ENCODE data around the gene ZNF575. TPM values are rescaled to one million over a fixed set of nuclear protein-coding genes. Genes with fewer than 3 reads are reported as not detected.
"Not testable (repeated sequence)": the region's sequence is repeated elsewhere in the genome, so short reads cannot be mapped to it uniquely, and the experiment has no call there.

ZNF575 gene
- total and polyA plus RNA-seq, 4 donors = 0.08 to 1.0 (median 0.49) TPM

DNA sequence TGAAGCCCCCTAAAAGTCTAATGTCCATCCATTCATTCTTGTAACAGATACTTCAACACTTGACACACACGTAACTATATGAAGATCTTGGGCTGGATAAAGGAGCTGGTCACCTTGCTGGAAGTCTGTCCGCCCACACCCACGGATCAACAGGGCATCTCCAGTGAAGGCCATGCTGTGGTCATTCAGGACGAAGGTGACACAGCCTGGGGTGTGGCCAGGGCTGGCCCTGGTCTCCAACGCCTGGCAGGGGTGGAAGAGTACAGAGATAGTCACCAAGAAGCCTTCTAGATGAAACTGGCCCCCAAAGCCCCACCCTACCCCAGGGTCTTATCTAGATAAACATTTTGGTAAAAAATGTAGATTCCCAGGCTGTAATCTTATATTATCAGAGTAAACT lies 21.7 kb upstream of the ZNF575 start:
- TF ChIP-seq, protein P1, sequence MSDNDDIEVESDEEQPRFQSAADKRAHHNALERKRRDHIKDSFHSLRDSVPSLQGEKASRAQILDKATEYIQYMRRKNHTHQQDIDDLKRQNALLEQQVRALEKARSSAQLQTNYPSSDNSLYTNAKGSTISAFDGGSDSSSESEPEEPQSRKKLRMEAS (IDR thresholded peaks at IDR 0.05) = no peak
- TF ChIP-seq HNF4G (IDR thresholded peaks at IDR 0.05) (no peak), TAF1 (conservative IDR thresholded peaks at IDR 0.05) (no peak), FOXA1 (IDR thresholded peaks at IDR 0.05) (no peak), RXRA (IDR thresholded peaks at IDR 0.05) (no peak), YY1 (IDR thresholded peaks at IDR 0.05) (no peak)
- TF ChIP-seq, protein P2, sequence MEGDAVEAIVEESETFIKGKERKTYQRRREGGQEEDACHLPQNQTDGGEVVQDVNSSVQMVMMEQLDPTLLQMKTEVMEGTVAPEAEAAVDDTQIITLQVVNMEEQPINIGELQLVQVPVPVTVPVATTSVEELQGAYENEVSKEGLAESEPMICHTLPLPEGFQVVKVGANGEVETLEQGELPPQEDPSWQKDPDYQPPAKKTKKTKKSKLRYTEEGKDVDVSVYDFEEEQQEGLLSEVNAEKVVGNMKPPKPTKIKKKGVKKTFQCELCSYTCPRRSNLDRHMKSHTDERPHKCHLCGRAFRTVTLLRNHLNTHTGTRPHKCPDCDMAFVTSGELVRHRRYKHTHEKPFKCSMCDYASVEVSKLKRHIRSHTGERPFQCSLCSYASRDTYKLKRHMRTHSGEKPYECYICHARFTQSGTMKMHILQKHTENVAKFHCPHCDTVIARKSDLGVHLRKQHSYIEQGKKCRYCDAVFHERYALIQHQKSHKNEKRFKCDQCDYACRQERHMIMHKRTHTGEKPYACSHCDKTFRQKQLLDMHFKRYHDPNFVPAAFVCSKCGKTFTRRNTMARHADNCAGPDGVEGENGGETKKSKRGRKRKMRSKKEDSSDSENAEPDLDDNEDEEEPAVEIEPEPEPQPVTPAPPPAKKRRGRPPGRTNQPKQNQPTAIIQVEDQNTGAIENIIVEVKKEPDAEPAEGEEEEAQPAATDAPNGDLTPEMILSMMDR (IDR thresholded peaks at IDR 0.05; ENCODE audit: low read depth, low read length, missing input control) = no peak
- TF ChIP-seq, protein P3, sequence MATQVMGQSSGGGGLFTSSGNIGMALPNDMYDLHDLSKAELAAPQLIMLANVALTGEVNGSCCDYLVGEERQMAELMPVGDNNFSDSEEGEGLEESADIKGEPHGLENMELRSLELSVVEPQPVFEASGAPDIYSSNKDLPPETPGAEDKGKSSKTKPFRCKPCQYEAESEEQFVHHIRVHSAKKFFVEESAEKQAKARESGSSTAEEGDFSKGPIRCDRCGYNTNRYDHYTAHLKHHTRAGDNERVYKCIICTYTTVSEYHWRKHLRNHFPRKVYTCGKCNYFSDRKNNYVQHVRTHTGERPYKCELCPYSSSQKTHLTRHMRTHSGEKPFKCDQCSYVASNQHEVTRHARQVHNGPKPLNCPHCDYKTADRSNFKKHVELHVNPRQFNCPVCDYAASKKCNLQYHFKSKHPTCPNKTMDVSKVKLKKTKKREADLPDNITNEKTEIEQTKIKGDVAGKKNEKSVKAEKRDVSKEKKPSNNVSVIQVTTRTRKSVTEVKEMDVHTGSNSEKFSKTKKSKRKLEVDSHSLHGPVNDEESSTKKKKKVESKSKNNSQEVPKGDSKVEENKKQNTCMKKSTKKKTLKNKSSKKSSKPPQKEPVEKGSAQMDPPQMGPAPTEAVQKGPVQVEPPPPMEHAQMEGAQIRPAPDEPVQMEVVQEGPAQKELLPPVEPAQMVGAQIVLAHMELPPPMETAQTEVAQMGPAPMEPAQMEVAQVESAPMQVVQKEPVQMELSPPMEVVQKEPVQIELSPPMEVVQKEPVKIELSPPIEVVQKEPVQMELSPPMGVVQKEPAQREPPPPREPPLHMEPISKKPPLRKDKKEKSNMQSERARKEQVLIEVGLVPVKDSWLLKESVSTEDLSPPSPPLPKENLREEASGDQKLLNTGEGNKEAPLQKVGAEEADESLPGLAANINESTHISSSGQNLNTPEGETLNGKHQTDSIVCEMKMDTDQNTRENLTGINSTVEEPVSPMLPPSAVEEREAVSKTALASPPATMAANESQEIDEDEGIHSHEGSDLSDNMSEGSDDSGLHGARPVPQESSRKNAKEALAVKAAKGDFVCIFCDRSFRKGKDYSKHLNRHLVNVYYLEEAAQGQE (IDR thresholded peaks at IDR 0.05) = no peak
- TF ChIP-seq, protein P4, sequence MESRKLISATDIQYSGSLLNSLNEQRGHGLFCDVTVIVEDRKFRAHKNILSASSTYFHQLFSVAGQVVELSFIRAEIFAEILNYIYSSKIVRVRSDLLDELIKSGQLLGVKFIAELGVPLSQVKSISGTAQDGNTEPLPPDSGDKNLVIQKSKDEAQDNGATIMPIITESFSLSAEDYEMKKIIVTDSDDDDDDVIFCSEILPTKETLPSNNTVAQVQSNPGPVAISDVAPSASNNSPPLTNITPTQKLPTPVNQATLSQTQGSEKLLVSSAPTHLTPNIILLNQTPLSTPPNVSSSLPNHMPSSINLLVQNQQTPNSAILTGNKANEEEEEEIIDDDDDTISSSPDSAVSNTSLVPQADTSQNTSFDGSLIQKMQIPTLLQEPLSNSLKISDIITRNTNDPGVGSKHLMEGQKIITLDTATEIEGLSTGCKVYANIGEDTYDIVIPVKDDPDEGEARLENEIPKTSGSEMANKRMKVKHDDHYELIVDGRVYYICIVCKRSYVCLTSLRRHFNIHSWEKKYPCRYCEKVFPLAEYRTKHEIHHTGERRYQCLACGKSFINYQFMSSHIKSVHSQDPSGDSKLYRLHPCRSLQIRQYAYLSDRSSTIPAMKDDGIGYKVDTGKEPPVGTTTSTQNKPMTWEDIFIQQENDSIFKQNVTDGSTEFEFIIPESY (IDR thresholded peaks at IDR 0.05) = no peak

DNA sequence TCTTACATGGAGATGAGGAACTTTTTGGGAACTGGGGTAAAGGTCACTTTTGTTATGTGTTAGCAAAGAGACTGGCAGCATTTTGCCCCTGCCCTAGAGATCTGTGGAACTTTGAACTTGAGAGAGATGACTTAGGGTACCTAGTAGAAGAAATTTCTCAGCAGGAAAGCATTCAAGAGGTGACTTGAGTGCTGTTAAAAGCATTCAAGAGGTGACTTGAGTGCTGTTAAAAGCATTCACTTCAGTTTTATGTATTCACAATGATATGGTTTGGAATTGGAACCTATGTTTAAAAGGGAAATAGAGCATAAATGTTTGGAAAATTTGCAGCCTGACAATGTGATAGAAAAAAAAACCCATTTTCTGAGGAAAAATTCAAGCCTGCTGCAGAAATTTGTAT lies 20.6 kb upstream of the ZNF575 start:
- H3K9ac ChIP-seq (ENCODE audit: low read depth in 1 of 2, low read length in 2 of 2); H3K9me3 ChIP-seq (ENCODE audit: control insufficient read depth in 4 of 4, low read length in 3 of 4); DNase-seq (ENCODE audit: low spot score); H3K4me1 ChIP-seq (ENCODE audit: control insufficient read depth in 4 of 4, insufficient read depth in 4 of 4, low read length in 3 of 4); H3K27ac ChIP-seq (ENCODE audit: low read depth in 1 of 2, low read length in 2 of 2); H3K27me3 ChIP-seq (ENCODE audit: control insufficient read depth in 4 of 4, insufficient read depth in 4 of 4, low read length in 3 of 4); H3K4me3 ChIP-seq (ENCODE audit: low read depth in 1 of 3, low read length in 3 of 3): not testable (repeated sequence)
- peaks cover 0 to 15% (median 14%) of the 10 kb centered on the region in 4 donors for H3K36me3 ChIP-seq (ENCODE audit: control insufficient read depth in 4 of 4, insufficient read depth in 3 of 4, low read depth in 1 of 4, low read length in 3 of 4)
- peak; percentile 4 to 44 for TF ChIP-seq HNF4A (conservative IDR thresholded peaks at IDR 0.05)
- peak; percentile 13 for TF ChIP-seq SP1 (IDR thresholded peaks at IDR 0.05)

More for the DNA sequence above, 21.7 kb upstream of the ZNF575 start:
- no peak overlapping the region for H3K4me3 ChIP-seq (ENCODE audit: low read depth in 1 of 3, low read length in 3 of 3)
- DNase-seq (ENCODE audit: low spot score) = no peak
- H3K36me3 ChIP-seq (ENCODE audit: control insufficient read depth in 4 of 4, insufficient read depth in 3 of 4, low read depth in 1 of 4, low read length in 3 of 4) = peaks cover 0 to 14% (median 13%) of the 10 kb centered on the region in 4 donors
- no peak overlapping the region for H3K27ac ChIP-seq (ENCODE audit: low read depth in 1 of 2, low read length in 2 of 2)
- no peaks in the 10 kb centered on the region for H3K9me3 ChIP-seq (ENCODE audit: control insufficient read depth in 4 of 4, low read length in 3 of 4)
- H3K4me1 ChIP-seq (ENCODE audit: control insufficient read depth in 4 of 4, insufficient read depth in 4 of 4, low read length in 3 of 4) = peaks cover 0 to 3% (median 1%) of the 10 kb centered on the region in 4 donors
- 92% methylated on average over 5 of the region's 5 CpGs for WGBS
- H3K9ac ChIP-seq (ENCODE audit: low read depth in 1 of 2, low read length in 2 of 2) = no peak overlapping the region
- no peaks in the 10 kb centered on the region for H3K27me3 ChIP-seq (ENCODE audit: control insufficient read depth in 4 of 4, insufficient read depth in 4 of 4, low read length in 3 of 4)
